Measurements from ENCODE around the gene PRMT7. TPM values are rescaled to one million over a fixed set of nuclear protein-coding genes. Genes with fewer than 3 reads are reported as not detected.

The PRMT7 gene
- total RNA-seq, 1 experiment from 2014 or later = 46.4 TPM

DNA sequence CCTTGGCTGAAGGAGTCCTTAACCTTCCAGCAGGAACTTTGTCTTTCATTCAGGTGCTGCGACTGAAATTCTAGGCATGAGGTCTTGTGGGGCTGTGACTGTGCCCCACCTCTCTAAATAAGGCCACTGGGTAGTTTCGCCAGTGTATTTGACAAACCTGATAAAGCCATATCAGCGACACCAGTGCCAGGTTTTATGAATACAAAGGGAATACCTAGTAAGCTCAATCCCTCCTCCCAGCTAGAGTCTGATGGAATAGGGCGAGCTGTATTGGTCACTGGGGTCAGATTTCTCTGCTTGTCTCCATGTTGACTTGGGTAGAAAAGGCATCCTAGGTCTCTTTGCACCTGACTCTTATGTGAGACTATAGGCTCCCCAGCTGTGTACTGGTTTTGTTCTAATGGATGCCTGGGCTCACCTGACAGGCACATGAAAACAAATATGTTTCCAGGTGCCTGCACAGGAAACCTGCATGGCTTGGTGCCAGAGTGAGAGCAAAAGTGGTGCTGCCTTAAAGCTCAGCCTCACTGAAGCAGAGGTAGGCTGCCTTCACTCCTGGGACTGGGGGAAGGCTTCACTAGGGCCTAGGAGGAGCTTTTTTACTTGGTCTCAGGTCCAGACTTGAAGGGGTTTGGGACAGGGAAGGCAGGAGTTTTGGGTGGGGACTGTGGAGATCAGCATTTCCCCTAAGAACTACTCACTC lies 38.2 kb upstream of the PRMT7 start:
- Histone ChIP-seq H3K4me1 (ENCODE audit: insufficient read depth, low read length) (peaks cover 4% of the 10 kb centered on the region; the same call in 1 of the 2 replicates), H3K4me3 (ENCODE audit: low read length) (no peak overlapping the region), H3K9ac (ENCODE audit: low read length) (no peak overlapping the region), H3K9me3 (ENCODE audit: low read length) (no peaks in the 10 kb centered on the region), H3K27ac (ENCODE audit: low read length) (no peak overlapping the region), H2AFZ (ENCODE audit: low read length) (no peak overlapping the region), H3K4me2 (ENCODE audit: low read length) (no peak overlapping the region), H4K20me1 (ENCODE audit: low read length) (no peaks in the 10 kb centered on the region), H3F3A (ENCODE audit: low read length, unreplicated experiment) (no peaks in the 10 kb centered on the region), H3K27me3 (ENCODE audit: low read length) (no peaks in the 10 kb centered on the region), H3K9me2 (replicated peaks; ENCODE audit: low read length) (no peaks in the 10 kb centered on the region), H3K79me2 (ENCODE audit: low read length) (peaks cover 63% of the 10 kb centered on the region), H3K36me3 (ENCODE audit: low read depth, low read length) (no peaks in the 10 kb centered on the region; the same call in 1 of the 2 replicates)
- ChIA-PET CTCF (no interaction called here), POLR2A (ENCODE audit: unreplicated experiment) (no interaction called here)
- no peak for TF ChIP-seq CTCF (conservative IDR thresholded peaks at IDR 0.05; ENCODE audit: low read depth, low read length)
- no peak for TF ChIP-seq EZH2phosphoT487 (IDR thresholded peaks at IDR 0.05; ENCODE audit: borderline replicate concordance, low read length)
- TF ChIP-seq EZH2 (IDR thresholded peaks at IDR 0.05; ENCODE audit: low read length, unreplicated experiment) = no peak
- intact Hi-C loops (cut with micrococcal nuclease) = no loop called here
- DNase-seq (no peak), ATAC-seq (no peak)
- BruUV-seq (replicated peaks) = no TSS peak

DNA sequence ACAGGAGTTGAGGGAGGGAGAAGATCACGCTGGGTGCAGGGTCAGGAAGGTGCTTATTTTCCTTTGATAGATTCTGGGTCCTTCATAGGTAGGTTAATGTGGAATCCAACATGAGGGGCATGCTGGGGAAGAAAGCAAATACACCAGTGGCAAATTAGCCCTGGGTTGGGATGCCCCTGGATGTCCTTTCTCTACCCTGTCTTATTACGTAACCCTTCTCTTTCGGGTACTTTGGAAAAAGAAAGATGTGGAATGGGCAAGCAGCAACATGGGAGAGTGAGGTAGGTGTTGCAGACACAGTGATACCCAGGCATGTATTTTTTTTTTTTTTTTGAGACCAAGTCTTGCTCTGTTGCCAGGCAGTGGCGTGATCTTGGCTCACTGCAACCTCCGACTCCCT lies 37.4 kb upstream of the PRMT7 start:
- no peaks in the 10 kb centered on the region for H3K27me3 ChIP-seq (ENCODE audit: low read length)
- H4K20me1 ChIP-seq (ENCODE audit: low read length) = no peaks in the 10 kb centered on the region
- H3K36me3 ChIP-seq (ENCODE audit: low read depth, low read length) = no peaks in the 10 kb centered on the region; the same call in 1 of the 2 replicates
- TF ChIP-seq EZH2phosphoT487 (IDR thresholded peaks at IDR 0.05; ENCODE audit: borderline replicate concordance, low read length) = no peak
- no peak for TF ChIP-seq EZH2 (IDR thresholded peaks at IDR 0.05; ENCODE audit: low read length, unreplicated experiment)
- TF ChIP-seq CTCF (conservative IDR thresholded peaks at IDR 0.05; ENCODE audit: low read depth, low read length) = no peak
- H3F3A ChIP-seq (ENCODE audit: low read length, unreplicated experiment) = no peaks in the 10 kb centered on the region
- H3K4me2 ChIP-seq (ENCODE audit: low read length) = no peak overlapping the region
- ChIA-PET POLR2A (ENCODE audit: unreplicated experiment) (no interaction called here), CTCF (no interaction called here)
- H3K4me3 ChIP-seq (ENCODE audit: low read length) = no peak overlapping the region
- peaks cover 55% of the 10 kb centered on the region for H3K79me2 ChIP-seq (ENCODE audit: low read length)
- intact Hi-C loops (cut with micrococcal nuclease) = no loop called here
- no peak overlapping the region for H3K27ac ChIP-seq (ENCODE audit: low read length)
- H2AFZ ChIP-seq (ENCODE audit: low read length) = no peak overlapping the region
- no peak for ATAC-seq
- no TSS peak for BruUV-seq (replicated peaks)
- no peaks in the 10 kb centered on the region for H3K9me3 ChIP-seq (ENCODE audit: low read length)
- no peaks in the 10 kb centered on the region for H3K9me2 ChIP-seq (replicated peaks; ENCODE audit: low read length)
- no peaks in the 10 kb centered on the region for H3K4me1 ChIP-seq (ENCODE audit: insufficient read depth, low read length)
- H3K9ac ChIP-seq (ENCODE audit: low read length) = no peak overlapping the region
- no peak for DNase-seq

DNA sequence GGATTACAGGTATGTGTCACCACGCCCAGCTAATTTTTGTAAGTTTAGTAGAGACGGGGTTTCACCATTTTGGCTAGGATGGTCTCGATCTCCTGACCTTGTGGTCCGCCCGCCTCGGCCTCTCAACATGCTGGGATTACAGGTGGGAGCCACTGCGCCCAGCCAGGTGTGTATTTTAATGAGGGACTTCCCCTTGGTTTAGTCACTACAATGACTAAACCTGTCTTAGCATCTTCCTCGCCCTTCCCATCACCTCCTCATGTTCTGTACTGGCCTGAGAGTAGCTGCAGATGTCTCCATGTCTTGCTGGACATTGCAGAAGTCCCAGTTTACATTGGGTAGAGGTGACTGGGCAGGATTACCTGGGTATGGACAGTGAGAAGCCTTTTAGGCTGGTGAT lies 36.9 kb upstream of the PRMT7 start:
- Histone ChIP-seq H3K27ac (ENCODE audit: low read length) (no peak overlapping the region), H3K9ac (ENCODE audit: low read length) (no peak overlapping the region), H2AFZ (ENCODE audit: low read length) (no peak overlapping the region), H3K4me2 (ENCODE audit: low read length) (no peak overlapping the region), H3K9me3 (ENCODE audit: low read length) (no peaks in the 10 kb centered on the region), H3K79me2 (ENCODE audit: low read length) (peaks cover 50% of the 10 kb centered on the region), H4K20me1 (ENCODE audit: low read length) (no peaks in the 10 kb centered on the region), H3K9me2 (replicated peaks; ENCODE audit: low read length) (no peaks in the 10 kb centered on the region), H3K4me1 (ENCODE audit: insufficient read depth, low read length) (no peaks in the 10 kb centered on the region), H3K36me3 (ENCODE audit: low read depth, low read length) (no peaks in the 10 kb centered on the region; the same call in 1 of the 2 replicates), H3K27me3 (ENCODE audit: low read length) (no peaks in the 10 kb centered on the region), H3K4me3 (ENCODE audit: low read length) (no peak overlapping the region), H3F3A (ENCODE audit: low read length, unreplicated experiment) (no peaks in the 10 kb centered on the region)
- BruUV-seq (replicated peaks) = no TSS peak
- intact Hi-C loops (cut with micrococcal nuclease) = no loop called here
- ChIA-PET CTCF (no interaction called here), POLR2A (ENCODE audit: unreplicated experiment) (no interaction called here)
- no peak for DNase-seq
- no peak for ATAC-seq
- TF ChIP-seq EZH2 (IDR thresholded peaks at IDR 0.05; ENCODE audit: low read length, unreplicated experiment) = no peak
- TF ChIP-seq EZH2phosphoT487 (IDR thresholded peaks at IDR 0.05; ENCODE audit: borderline replicate concordance, low read length) = no peak
- no peak for TF ChIP-seq CTCF (conservative IDR thresholded peaks at IDR 0.05; ENCODE audit: low read depth, low read length)
